GM19455 (cell line): ENCODE results near the gene RITA1.
A peak's percentile ranks its signal among the peaks of the same experiment; 100 is the strongest.

Experiments used
- ATAC-seq: cut with Tn5 transposase; IDR thresholded peaks from one replicate; pipeline ENCODE4 v1.9.1; 2021; ENCODE audit not compliant: unreplicated experiment

RITA1 gene

DNA sequence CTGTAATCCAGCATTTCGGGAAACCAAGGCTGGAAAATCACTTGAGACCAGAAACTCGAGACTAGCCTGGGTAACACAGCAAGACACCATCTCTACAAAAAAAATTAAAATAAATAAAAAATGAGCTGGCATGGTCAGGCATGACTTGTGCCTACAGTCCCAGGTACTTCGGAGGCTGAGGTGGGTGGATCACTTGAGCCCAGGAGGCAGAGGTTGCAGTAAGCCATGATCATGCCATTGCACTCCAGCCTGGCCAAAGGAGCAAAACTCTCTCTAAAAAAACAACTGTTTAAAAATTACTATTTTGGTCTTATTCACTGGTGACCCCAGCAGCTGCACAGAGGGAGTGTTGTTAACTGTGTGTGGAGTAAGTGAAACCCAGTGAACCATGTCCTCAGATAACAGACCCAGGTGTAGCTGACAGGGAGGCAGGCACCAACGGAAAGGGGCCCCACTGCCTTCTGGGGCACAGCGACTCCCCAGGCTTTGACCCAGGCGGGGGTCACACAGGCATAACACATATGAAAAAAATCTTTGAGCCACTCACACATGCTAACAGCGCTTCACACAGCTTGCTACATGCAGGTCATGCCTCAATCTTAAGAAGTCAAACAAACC, 12.3 kb upstream of the RITA1 start:
- no peak for ATAC-seq

DNA sequence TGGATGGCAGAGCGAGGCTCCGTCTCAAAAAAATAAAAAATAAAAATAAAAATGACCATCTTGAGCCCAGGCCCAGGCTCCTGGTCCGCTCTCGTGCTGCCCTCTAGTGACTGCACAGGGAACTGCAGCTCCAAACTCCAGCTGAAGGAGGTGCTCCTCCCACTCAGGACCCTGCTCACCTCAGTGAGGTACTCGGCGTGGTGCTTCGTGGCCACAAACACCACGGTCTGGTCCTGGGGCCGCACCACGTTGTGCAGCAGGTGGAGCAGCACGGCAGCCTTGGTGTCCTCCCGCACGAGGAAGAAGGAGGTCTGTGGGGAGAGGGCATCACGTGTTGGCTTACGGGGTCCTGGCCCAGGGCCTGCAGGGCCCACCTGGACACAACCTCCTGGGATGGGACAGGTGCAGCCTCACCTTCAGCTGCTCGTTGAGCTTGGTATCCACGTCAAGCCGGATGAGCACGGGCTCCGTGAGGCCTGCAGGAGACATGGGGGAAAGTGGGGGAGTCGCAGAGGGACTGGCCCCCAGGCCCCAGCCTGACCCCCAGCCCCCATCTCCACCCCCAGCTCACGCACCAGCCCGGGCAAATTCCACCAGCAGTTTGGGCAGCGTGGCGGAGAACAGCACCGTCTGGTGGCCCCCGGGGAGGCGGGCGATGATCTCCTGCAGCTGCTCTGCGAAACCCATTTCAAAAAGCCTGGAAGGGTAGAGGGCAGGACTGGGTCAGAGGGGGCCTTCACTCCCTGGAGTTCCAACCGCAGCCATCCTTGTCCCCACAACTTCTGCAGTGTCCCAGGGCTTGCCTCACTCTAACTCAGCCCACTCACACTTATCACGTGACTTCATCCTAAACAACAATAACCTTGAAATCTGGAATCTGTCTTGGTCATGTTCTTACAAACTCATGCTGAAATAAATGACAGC, 10.8 kb upstream of the RITA1 start:
- no peak for ATAC-seq

GRCh38 chr12:113179023-113179422, 6.5 kb upstream of the RITA1 start:
- ATAC-seq: no peak

DNA sequence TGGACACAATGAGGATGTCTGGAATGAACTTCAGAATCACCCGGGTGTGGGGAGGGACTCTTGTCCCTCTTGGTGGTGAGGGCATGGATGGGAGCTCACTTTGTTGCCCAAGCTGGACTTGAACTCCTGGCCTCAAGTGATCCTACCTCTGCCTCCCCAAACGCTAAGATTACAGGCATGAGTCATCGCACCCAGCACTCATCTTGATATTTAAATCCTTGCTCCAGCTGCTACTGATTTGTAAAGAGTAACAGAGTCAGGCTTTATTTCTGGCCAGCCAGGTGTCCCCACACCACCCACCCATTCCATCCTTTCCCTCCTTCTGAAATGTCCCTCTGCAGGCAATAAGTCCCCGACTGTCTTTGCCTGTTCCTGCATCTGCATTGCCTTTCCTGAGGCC, 5.2 kb upstream of the RITA1 start:
- ATAC-seq: no peak

DNA sequence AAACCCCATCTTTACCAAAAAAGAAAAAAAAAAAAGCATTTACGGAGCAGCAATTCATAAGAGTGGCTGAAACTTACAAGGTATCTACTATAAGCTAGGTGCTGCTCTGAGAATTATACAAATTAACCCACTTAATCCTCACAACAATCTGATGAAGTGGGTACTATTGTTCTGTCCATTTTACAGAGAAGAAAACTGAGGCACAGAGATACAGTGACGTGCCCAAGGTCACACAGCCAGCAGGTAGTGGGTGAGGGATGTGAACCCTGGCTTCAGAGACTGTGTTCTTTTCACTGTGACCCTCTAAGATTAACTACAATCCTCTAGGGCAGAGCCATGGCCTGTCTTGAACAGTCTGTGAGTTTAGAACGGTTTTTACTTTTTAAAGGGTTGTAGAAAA, 3.5 kb upstream of the RITA1 start:
- no peak for ATAC-seq

- no peak for ATAC-seq
These were observed 2.4 kb upstream of the RITA1 start for GRCh38 chr12:113183030-113183589.

DNA sequence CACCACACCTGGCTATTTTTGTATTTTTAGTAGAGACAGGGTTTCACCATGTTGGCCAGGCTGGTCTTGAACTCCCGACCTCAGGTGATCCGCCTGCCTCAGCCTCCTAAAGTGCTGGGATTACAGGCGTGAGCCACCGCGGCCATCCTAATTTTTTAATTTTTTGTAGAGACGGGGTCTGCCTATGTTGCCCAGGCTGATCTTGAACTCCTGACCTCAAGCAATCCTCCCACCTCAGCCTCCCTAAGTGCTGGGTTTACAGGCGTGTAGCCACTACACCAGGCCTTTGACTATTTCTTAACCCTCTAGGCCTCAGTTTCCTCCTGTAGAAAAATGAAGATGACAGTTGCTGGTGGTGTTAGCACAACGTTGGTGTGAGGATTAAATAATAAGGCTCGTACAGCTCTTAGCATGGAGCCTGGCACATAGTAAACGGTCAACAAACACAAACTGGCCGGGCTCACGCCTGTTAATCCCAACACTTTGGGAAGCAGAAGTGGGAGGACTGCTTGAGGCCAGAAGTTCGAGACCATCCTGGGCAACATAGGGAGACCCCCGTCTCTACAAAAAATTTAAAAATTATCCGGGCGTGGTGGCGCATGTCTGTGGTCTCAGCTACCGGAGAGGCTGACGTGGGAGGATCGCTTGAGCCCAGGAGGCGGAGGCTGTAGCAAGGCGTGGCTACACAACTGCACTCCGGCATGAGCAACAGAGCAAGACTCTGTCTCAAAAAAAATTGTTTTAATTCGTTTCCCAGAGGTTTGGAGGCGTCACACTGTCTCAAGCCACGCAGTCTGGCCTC, 1.2 kb upstream of the RITA1 start:
- ATAC-seq: peak; percentile 50

DNA sequence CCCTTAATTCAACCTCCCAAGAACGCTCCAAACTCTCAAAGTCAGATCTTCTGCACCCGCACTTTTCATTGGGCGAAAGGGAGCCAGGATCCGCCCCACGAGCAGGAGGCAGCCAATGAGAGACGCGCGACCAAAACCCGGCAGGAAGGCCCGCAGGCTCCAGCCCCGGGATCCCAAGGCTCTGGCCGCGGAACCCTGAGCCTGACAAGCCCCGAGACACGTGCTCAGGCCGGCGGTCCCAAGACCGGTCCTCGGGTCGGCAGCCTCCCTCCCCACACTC, 681 bp upstream of the RITA1 start:
- peak; percentile 78 for ATAC-seq

GRCh38 chr12:113186033-113186365, 478 bp downstream of the RITA1 start:
- ATAC-seq: no peak

GRCh38 chr12:113186666-113187325, 1.3 kb downstream of the RITA1 start:
- no peak for ATAC-seq

GRCh38 chr12:113189361-113189760, 3.8 kb downstream of the RITA1 start:
- ATAC-seq: no peak

- ATAC-seq: no peak
These were observed 5.2 kb downstream of the RITA1 start for GRCh38 chr12:113190761-113191160.

GRCh38 chr12:113191227-113191626, 5.7 kb downstream of the RITA1 start:
- no peak for ATAC-seq

- ATAC-seq: no peak
These were observed 9.5 kb downstream of the RITA1 start for GRCh38 chr12:113194971-113195391.

DNA sequence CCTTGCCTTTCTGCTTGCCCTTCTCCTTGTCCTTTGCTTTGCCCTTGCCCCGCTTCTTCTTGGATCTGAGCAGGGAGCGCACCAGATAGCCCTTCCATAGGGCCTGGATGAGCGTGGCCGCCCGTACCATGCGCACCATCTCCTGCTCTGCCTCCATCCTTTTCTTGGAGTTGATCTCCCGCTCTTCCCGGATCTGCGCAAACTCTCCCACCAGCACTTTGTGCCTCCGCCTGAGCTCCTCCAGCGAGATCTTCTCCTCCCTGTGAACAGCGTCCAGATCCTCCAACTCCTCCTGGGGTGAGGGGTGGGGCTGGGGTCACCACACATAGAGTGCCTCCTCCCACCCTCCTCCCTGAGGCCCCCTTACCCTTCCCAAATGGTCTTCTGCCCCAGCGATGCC, 10.1 kb downstream of the RITA1 start:
- no peak for ATAC-seq

GRCh38 chr12:113196582-113196981, 11.1 kb downstream of the RITA1 start:
- ATAC-seq: no peak

GRCh38 chr12:113196990-113197389, 11.5 kb downstream of the RITA1 start:
- peak; percentile 66 for ATAC-seq

DNA sequence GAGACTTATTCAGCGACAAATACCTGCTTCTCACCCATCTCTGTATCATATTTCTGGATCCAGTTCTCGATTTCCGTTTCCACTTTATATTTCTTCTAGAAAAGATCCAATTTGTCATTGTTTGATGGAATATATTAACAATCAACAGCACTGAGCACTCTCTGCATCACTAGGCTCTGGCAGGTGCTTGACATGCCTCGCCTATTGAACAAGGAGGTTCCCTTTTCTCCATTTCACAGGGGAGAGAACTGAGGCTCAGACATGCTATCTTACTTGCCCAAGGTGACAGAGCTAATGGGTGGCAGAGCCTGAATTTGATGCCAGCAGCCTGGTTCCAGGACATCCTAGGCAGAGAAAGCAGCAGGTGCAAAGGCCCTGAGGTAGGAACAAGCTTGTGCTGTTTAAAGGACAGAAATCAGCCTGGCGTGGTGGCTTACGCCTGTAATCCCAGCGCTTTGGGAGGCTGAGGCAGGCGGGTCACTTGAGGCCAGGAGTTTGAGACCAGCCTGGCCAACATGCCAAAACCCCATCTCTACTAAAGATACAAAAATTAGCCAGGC, 12.1 kb downstream of the RITA1 start:
- ATAC-seq: no peak

- ATAC-seq: no peak
These were observed 12.8 kb downstream of the RITA1 start for GRCh38 chr12:113198296-113198695.

- ATAC-seq: no peak
These were observed 14.7 kb downstream of the RITA1 start for GRCh38 chr12:113200021-113200797.
